GM19099 (cell line): ENCODE results near the gene USP2.

ENCODE experiments used
- POLR2A ChIP-seq: IDR thresholded peaks from 3 replicates; pipeline ENCODE4 v1.6.1; 2011; ENCODE audit warnings: low read depth; ENCODE audit not compliant: insufficient read length; ENCODE audit errors: extremely low read depth

The USP2 gene

GRCh38 chr11:119381181-119381988 lies at the start of gene USP2:
Gene USP2 (minus strand): TSS chr11:119381690. CDS start chr11:119373480, 8,210 bp downstream.
- no peak for TF ChIP-seq POLR2A

- no peak for TF ChIP-seq POLR2A
Observed at GRCh38 chr11:119427279-119427678, 45.8 kb upstream of the USP2 start.

- TF ChIP-seq POLR2A: no peak
Observed at GRCh38 chr11:119426142-119426541, 44.7 kb upstream of the USP2 start.

- no peak for TF ChIP-seq POLR2A
Observed at GRCh38 chr11:119424775-119425174, 43.3 kb upstream of the USP2 start.

- no peak for TF ChIP-seq POLR2A
Observed at GRCh38 chr11:119424276-119424675, 42.8 kb upstream of the USP2 start.

GRCh38 chr11:119423509-119424254 lies 42.2 kb upstream of the USP2 start:
- no peak for TF ChIP-seq POLR2A

- no peak for TF ChIP-seq POLR2A
Observed at GRCh38 chr11:119422809-119423508, 41.5 kb upstream of the USP2 start, which contains the start of gene THY1. Gene THY1 (minus strand): TSS chr11:119423172. CDS start chr11:119420905, 2,267 bp downstream.

GRCh38 chr11:119421941-119422808 lies 40.7 kb upstream of the USP2 start:
- TF ChIP-seq POLR2A: no peak

- TF ChIP-seq POLR2A: no peak
Observed at GRCh38 chr11:119421351-119421750, 39.9 kb upstream of the USP2 start.

GRCh38 chr11:119420631-119421030 lies 39.1 kb upstream of the USP2 start:
- TF ChIP-seq POLR2A: no peak

GRCh38 chr11:119419834-119420492 lies 38.5 kb upstream of the USP2 start:
- no peak for TF ChIP-seq POLR2A

GRCh38 chr11:119419246-119419645 lies 37.8 kb upstream of the USP2 start:
- TF ChIP-seq POLR2A: no peak

- no peak for TF ChIP-seq POLR2A
Observed at GRCh38 chr11:119418759-119419158, 37.3 kb upstream of the USP2 start.
